Measurements from ENCODE around the gene CDH13. TPM values are rescaled to one million over a fixed set of nuclear protein-coding genes. Genes with fewer than 3 reads are reported as not detected.

Gene CDH13
- total and polyA plus RNA-seq, 10 of the 15 experiments (the other 5 are each of a cell fraction or from before 2014, with no cell fraction given) = under 0.01 to 0.05 TPM; not detected in 8

- ChIA-PET POLR2A (no interaction called here), CTCF (interaction anchor here (1.2 to 10.3 kb wide), 4 partner anchors 11 to 22 kb away, joined by 5 to 100 read pairs (median 6); no protein-coding TSS in a partner anchor), SMC1A (ENCODE audit: uncharacterized antibody, unreplicated experiment) (interaction anchor here (0.6 to 5.9 kb wide), 8 partner anchors 8 to 902 kb away, joined by 3 to 63 read pairs (median 6); no protein-coding TSS in a partner anchor), RAD21 (ENCODE audit: unreplicated experiment) (interaction anchor here (1.3 to 3.2 kb wide), 4 partner anchors 10 to 83 kb away, joined by 4 to 14 read pairs (median 8); no protein-coding TSS in a partner anchor)
- peak overlapping the region; percentile 20; the same call in 1 of the 2 replicates for H3K4me3 ChIP-seq
- H4K20me1 ChIP-seq (ENCODE audit: control insufficient read depth, insufficient read depth) = no peaks in the 10 kb centered on the region
- ATAC-seq (no peak), FAIRE-seq (no peak), DNase-seq (ENCODE audit: low read depth, low spot score) (no peak)
- no peaks in the 10 kb centered on the region for H3K27me3 ChIP-seq (replicated peaks in 1 of 2; ENCODE audit: control insufficient read depth in 2 of 2, insufficient read depth in 2 of 2, low read length in 1 of 2)
- peaks cover 56% of the 10 kb centered on the region for H3K4me1 ChIP-seq (ENCODE audit: control insufficient read depth, insufficient read depth, low read length)
- no peaks in the 10 kb centered on the region for H3K36me3 ChIP-seq (ENCODE audit: control insufficient read depth in 2 of 2, insufficient read depth in 2 of 2, low read length in 1 of 2)
- in situ Hi-C loops (cut with MboI) = no loop called here
- no peaks in the 10 kb centered on the region; the same call in 2 of the 3 replicates for H3K9me3 ChIP-seq (replicated peaks; ENCODE audit: control insufficient read depth, insufficient read depth, low read length)
- H2AFZ ChIP-seq (ENCODE audit: control insufficient read depth, low read depth, low read length) = no peak overlapping the region
- peak overlapping the region; percentile 61 for H3K9ac ChIP-seq (ENCODE audit: control insufficient read depth, insufficient read depth, low read length)
- H3K79me2 ChIP-seq (ENCODE audit: control insufficient read depth, insufficient read depth, low read length) = no peaks in the 10 kb centered on the region
- no TSS peak for BruUV-seq (replicated peaks)
- intact Hi-C loops (cut with micrococcal nuclease; ENCODE audit: unreplicated experiment) = loop anchor here (5.0 to 10.0 kb wide), 3 partner anchors 84 to 1648 kb away; partner anchors contain the start of genes CENPN and CMC2
- TF ChIP-seq CBFB (IDR thresholded peaks at IDR 0.05; ENCODE audit: low read depth) = no peak
- no peak for TF ChIP-seq CBX3 (IDR thresholded peaks at IDR 0.05; ENCODE audit: borderline replicate concordance, low read depth)
- no peak for TF ChIP-seq RAD51 (IDR thresholded peaks at IDR 0.05)
- TF ChIP-seq ZNF24 (IDR thresholded peaks at IDR 0.05) = peak; percentile 31; the same call in 1 of the 2 replicates
- TF ChIP-seq, protein P1, sequence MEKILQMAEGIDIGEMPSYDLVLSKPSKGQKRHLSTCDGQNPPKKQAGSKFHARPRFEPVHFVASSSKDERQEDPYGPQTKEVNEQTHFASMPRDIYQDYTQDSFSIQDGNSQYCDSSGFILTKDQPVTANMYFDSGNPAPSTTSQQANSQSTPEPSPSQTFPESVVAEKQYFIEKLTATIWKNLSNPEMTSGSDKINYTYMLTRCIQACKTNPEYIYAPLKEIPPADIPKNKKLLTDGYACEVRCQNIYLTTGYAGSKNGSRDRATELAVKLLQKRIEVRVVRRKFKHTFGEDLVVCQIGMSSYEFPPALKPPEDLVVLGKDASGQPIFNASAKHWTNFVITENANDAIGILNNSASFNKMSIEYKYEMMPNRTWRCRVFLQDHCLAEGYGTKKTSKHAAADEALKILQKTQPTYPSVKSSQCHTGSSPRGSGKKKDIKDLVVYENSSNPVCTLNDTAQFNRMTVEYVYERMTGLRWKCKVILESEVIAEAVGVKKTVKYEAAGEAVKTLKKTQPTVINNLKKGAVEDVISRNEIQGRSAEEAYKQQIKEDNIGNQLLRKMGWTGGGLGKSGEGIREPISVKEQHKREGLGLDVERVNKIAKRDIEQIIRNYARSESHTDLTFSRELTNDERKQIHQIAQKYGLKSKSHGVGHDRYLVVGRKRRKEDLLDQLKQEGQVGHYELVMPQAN (conservative IDR thresholded peaks at IDR 0.05) = no peak
- peak overlapping the region; percentile 88 for H3K4me2 ChIP-seq (ENCODE audit: control insufficient read depth, insufficient read depth)
- H3K27ac ChIP-seq (ENCODE audit: control insufficient read depth, insufficient read depth) = peak overlapping the region; percentile 96
- WGBS (ENCODE audit: insufficient coverage, insufficient replicate concordance, low lambda C conversion rate, missing lambda C conversion rate) = 72% methylated on average over 4 of the region's 4 CpGs
Measured at GRCh38 chr16:82652826-82653225, 26.1 kb downstream of the CDH13 start.
